VCaP (cell line): ENCODE data around the gene SLC35D1.
"Not testable (repeated sequence)": the region's sequence is repeated elsewhere in the genome, so short reads cannot be mapped to it uniquely, and the experiment has no call there.

Source experiments
- H3K27ac ChIP-seq: fragments of 450-650 bp; 2 replicates; pipeline ENCODE4 v1.5.1; 2017
- CTCF ChIP-seq: fragments of 450-650 bp; conservative IDR thresholded peaks from 2 replicates; pipeline ENCODE4 v1.5.1; 2017; ENCODE audit warnings: mild to moderate bottlenecking, moderate library complexity

Gene SLC35D1

GRCh38 chr1:66985835-66986234 is 68.1 kb downstream of the SLC35D1 start:
- H3K27ac ChIP-seq: no peak overlapping the region
- TF ChIP-seq CTCF: no peak

GRCh38 chr1:66984491-66984890 is 69.5 kb downstream of the SLC35D1 start:
- no peak overlapping the region for H3K27ac ChIP-seq
- no peak for TF ChIP-seq CTCF

GRCh38 chr1:66982561-66983260 is 71.2 kb downstream of the SLC35D1 start:
- TF ChIP-seq CTCF: no peak
- H3K27ac ChIP-seq: no peak overlapping the region

GRCh38 chr1:66981679-66982078 is 72.3 kb downstream of the SLC35D1 start:
- no peak for TF ChIP-seq CTCF
- H3K27ac ChIP-seq: peak overlapping the region; percentile 48

GRCh38 chr1:66980745-66981367 is 73.1 kb downstream of the SLC35D1 start:
- H3K27ac ChIP-seq: peak overlapping the region; percentile 48
- TF ChIP-seq CTCF: no peak

GRCh38 chr1:66979621-66980020 is 74.3 kb downstream of the SLC35D1 start:
- 0 out of 2 replicates have a peak overlapping the region, but pooled peaks have one; percentile 48 for H3K27ac ChIP-seq

- TF ChIP-seq CTCF: no peak
- H3K27ac ChIP-seq: no peak overlapping the region
Observed at GRCh38 chr1:66978201-66978600, 75.7 kb downstream of the SLC35D1 start.

- H3K27ac ChIP-seq: no peak overlapping the region
- no peak for TF ChIP-seq CTCF
Observed at GRCh38 chr1:66968574-66968973, 85.4 kb downstream of the SLC35D1 start.

GRCh38 chr1:66966188-66966873 is 87.6 kb downstream of the SLC35D1 start:
- H3K27ac ChIP-seq: not testable (repeated sequence)
